Left renal pelvis (tissue), 4 donors: ENCODE data around the gene ZBTB33. TPM values are rescaled to one million over a fixed set of nuclear protein-coding genes. Genes with fewer than 3 reads are reported as not detected.

Source experiments
- DNase-seq, 4 donors: peaks; one replicate each; pipeline ENCODE4 v3.0.0-alpha.2; 2013; ENCODE audit warnings: low read depth in 4 of 4, low spot score in 3 of 4
- polyA plus RNA-seq, 4 donors: library from polyadenylated mRNA; unstranded; fragments of 120-200 nt; gene quantifications; one replicate each; pipeline ENCODE4 v1.2.1, GENCODE V29; 2013; ENCODE audit not compliant: insufficient read length in 4 of 4

The ZBTB33 gene
- polyA plus RNA-seq, 4 donors = 20.7 to 35.3 (median 25.0) TPM

DNA sequence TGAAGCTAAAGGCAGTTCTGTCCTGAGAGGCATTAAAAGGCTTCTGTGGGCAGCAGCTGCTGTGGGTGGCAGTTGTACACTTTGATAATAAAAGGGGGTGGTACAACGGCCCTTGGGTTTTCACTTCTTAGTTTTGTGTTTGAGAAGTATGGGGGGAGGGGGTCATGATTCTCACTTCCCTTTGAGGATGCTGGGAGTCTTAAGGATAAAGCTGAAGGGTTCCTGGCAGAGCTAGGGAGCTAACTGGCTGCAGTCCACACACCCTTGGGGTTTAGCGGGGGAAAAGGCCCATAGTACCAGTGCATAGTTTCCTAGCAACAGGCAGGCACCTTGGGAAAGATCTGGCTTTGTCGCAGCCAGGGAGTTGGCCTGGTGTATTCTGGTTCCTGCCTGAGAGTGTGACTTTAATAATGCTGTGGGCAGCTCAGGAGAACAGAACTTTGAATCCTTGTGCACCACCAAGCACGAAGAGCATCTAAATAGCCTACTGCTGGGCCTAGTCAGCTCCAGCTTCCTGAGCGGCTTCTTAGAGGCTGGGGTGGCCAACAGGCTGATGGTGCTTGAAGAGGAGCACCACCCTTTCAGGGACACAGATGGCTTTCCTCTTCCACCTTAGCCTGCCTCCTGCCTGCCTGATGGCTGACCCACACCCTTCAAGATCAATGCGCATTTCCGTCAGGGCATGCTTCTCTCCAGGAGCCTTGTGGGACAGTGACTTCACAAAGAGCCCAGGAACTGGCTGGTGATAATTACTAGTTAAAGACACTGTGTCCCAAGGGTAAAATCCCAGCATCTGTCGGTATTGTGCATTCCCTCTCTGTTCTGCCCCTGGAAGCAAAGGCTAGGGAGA, 12.5 kb downstream of the ZBTB33 start:
- DNase-seq = no peak

DNA sequence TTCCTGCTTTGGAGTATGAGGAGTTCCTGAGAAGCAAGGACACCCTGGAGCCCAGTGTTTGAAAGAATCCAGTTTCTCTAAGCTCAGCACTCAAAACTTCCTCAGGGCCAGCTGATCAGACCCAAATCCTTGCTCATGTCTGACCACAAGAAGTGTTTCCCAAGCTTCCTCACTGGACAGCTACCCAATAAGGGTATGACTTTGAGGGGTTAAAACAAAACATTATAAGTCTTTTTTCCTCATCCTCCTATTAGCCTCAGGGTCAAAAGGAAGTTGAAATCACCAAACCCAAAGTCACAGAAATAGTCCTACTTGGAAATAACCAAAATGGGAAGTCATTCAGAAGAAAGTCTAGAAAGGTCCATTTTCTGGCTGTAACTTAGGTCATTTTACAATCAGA, 13.7 kb downstream of the ZBTB33 start:
- DNase-seq = no peak

DNA sequence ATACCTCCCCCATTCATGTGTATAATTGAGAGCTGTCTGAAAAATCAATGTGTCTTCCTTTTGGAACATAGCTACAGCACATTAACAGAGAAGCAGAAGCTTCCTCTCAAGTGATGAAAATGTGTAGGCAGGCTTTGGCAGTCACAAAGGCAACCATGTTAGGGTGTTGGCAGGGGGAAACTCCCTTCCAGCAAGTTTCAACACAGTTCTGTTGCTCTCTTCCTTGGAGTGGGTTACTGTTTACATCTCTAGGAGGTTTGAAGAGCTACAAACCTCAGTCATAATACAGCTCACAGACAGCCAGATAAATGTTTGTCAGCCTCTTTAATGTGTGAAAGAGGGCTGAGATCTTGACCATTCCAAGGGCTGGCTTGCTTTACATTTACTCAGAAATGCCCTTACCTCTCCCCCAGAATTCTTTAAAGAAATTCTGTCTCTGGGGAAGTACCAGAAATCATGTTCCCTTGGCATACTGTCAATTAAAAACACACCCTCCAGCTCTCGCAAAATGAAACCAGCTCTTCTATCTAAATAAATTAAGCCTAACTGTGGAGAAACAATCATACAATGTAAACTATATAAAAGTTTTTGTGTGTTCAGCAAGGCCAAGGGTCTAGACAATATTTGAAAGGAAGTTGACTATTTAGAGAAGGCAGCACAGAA, 18.9 kb downstream of the ZBTB33 start:
- DNase-seq = no peak

DNA sequence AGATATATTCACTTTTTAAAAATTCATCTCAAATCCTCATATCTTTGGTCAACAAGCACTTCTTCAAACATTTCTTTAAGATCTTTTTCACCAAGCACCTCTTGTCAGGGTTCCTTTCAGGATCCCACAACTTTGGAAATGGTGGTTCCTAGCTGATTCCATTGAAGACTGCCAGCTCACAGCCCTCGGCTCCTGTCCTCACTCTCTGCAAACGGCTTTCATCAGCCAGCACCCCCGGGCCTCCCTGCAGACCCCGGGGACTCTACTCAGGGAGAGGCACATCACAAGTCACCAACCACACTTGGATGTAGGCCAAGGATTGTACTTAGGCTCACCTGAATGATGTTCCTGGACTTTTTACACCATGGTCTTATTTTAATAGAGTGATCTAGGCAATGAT, 20.0 kb downstream of the ZBTB33 start:
- no peak for DNase-seq

DNA sequence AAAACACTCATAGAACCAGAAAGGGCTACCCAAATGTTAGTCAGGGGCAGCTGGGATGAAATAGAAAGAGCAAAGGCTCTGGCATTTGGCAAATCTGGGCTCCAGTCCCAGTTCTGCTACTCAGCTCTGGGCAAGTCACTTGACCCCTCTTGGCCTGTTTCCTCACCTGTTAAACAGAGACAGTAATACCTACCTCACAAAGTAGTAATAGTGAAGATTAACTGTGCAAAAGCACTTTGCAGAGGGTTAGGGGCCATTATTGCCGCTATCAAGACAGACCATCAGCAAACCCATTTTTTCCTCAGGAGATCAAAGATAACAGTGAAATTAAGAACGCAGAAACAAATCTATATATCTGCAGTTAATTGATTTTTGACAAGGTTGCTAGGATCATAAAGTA, 20.6 kb downstream of the ZBTB33 start:
- DNase-seq = no peak

DNA sequence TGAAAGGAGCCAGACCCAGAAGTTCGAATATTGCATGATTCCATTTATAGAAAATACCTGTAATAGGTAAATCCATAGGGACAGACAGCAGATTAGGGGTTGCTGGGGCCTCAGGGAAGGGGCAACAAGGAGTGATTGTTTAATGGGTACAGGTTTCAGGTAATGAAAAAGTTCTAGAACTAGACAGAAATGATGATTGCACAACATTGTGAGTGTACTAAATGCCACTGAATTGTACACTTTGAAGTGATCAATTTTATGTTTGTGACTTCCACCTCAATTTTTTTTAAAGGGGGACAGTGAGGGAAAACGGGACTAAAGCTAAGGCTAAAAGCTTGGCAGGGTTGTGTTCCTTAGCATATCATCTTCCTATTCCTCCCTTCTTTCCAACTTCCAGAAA, 23.5 kb downstream of the ZBTB33 start:
- no peak for DNase-seq

DNA sequence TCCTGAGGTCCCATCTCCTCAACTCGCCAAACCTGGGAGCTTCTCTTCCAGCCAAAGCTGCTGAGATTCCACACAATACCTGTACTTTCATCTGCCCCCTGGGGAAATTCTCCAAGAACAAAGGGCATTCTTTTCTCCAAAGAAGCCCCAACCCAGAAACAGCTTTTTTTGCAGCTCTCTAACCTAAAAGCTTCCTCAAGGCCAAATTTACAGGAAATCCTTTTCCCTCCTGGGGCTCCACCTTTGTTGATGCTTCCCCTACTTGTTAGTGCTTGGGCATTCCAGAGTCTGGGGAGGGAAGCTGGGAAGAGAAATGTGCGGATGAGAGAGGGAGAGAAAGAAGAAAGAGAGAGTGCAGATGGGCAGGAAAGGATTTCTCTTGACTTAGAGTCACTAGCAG, 24.3 kb downstream of the ZBTB33 start:
- DNase-seq = no peak

DNA sequence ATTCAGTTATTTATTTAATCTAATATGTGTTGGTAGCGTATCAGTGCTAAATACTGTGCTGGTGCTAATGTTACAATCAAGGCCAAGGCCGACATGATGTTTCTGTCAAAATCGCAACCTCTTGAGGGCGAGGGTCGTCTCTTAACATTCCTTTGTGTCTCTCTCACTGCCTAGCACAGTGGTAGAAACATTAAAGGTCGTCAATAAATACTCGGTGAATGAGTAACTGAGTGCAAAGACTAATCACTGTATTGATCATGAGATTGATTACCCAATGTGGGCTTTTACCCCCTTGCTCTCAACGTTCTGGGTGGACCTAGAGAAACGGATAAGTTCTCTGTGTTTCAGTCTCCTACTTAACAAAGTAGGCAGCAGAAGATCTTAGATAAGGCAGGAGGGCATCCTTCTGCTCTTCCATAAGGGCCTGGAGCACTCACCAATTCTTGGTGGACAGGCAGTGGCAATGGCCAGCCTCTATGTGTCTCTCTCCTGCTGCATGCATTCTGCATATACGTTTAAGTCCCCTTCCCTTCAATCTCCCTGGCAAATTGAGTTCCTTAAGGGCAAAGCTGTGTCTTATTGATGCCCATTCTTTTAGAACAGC, 30.5 kb downstream of the ZBTB33 start:
- DNase-seq = no peak

DNA sequence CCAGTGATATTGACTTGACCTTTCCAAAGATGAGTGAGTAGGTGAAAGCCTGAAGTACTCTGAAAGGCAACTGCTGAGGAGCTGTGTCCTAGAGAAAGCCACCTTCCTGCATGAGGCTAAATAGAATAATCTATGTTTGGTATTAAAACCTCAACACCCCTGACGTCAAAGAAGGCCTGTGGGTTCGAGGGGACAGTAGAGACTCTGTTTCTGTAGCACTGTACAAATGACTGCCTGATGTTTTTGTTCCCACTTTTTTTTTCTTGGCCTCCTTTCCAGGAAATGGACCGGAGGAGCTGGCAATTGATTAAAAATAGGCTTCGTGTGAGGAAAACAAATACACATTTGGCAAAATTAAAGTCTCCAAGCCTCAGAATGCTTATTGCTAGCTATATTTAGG, 31.1 kb downstream of the ZBTB33 start:
- DNase-seq = no peak

DNA sequence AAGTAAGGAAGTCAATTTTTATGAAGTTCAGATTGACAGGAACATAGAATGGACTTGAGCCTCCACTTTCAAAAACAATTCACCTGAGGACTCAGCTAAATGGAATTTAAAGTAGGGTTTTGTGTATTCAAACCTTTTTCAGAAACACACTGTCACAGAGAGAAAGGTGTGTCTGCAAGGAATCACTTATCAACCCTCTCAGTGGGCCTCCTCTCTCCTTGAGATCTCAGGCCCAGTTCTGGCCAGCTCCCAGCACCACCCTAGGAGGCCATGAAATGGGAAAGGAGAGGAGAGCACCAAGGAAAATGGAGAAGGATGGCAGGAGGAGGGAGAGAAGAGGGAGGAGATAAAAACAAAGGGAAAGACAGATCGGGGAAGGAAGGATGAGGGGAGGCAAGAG, 32.1 kb downstream of the ZBTB33 start:
- no peak for DNase-seq

DNA sequence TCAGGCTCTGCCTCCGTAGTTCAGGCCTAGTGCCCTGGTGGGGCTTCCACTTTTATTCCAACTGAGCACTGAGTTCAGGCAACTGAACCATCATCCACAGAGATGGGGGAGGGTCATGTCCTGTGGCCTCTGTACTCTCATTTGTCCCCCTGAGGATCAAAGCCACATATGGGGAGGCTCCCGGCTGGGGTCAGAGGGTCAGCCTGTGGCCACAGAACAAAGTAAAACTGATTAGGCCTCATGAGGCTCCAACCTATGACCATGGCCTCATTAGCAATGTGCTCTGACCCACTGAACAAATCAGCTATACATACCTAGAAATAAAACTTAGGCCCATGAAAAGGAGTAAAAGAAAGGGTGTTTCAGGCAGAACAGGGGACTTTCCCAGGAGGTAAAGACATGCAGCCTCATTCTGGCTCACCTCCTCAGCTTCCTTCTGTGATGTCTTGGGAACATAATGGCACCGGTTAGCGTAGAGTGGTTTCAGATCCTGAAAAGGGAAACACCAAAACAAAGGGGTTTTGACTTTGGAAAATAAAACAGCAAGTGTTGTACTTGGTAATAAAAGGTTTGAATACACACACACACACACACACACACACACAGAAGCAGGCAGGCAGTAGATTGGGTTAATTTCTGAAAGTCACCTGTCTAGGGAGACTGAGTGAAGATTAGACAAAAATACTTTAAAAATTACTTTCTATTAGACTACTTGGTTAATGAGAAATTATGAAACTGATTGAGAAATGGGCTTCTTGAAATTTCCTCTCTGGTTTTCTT, 36.3 kb downstream of the ZBTB33 start:
- DNase-seq = no peak

DNA sequence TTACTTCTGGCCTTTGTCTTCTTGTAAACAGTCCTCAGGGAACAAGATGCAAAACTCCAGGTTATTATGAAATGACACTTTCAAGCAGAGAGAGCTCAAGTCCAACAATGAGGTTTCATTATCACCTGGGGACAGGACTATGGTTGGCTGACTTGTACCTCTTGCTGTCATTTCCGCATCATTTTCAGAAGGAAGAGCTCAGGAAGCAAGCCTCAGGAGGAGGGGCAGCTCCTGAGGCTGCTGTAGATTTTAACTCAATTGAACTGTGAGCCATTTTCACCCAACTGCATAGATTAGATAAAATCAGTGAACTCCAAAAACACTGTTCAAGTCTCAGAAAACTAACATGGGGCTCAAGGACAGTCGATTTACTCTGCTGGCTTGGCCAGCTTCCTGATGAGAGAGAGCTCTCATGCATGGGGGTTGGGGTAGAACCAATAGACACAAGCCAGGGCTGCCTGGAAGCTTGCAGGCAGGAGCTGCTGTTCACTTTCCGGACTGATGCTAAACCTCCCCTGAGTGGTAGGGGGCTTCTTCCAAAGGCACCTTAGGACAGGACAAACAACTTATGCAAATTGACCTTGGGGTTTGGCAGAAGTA, 37.0 kb downstream of the ZBTB33 start:
- DNase-seq = no peak

DNA sequence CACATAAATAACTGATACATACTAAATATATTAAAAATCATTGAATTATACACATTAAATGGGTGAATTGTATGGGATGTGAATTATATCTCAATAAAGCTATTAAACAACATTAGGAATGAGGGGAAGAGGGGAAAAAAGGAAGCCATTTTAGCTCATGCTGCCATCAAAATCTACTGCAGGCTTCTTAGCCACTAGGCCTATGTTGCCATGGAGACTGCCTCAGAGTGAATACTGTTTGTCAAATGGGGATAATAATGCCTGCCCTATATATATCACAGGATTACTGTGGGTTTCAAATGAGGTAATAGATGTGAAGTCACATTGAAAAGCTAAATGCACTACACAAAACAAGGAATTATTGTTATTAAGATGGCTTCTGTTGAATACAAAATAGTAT, 39.5 kb downstream of the ZBTB33 start:
- DNase-seq = no peak

DNA sequence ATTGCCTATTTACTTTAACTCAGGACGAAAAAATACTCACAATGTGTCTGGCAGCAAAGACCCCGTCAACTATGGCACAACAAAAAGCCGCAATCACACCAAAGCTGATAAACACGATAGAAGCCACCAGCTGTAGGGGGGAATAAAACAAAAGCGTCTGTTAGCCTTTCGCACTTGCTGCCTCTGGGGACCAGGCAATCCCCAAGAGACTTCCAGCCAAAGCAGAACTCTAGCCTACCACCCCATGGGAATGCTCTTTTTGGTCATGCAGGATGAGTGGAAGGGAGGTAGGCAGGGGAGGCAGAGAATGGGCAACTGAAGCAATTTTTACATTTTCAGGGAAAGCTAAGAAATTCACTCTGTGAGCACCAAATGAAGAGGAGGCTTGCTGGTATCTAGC, 40.6 kb downstream of the ZBTB33 start:
- DNase-seq = no peak

DNA sequence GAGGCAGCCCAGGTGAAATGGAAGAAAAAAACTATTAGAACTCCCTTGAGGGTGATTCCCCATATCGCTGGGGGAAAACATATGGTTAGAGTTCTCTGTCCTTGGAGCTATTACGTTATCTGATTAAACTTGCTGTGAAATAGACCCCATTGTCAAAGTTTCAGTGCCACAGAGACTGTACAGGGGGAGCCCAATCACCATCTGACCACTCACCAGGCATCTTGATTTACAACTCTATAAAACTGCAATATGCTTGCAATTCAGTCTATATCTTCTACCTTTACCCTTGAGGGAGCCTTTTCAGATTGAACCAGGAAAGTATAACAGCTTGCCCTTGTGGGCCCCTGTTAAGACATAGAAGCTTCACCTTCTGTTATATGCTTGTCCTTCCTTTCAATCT, 42.4 kb downstream of the ZBTB33 start:
- DNase-seq = no peak

DNA sequence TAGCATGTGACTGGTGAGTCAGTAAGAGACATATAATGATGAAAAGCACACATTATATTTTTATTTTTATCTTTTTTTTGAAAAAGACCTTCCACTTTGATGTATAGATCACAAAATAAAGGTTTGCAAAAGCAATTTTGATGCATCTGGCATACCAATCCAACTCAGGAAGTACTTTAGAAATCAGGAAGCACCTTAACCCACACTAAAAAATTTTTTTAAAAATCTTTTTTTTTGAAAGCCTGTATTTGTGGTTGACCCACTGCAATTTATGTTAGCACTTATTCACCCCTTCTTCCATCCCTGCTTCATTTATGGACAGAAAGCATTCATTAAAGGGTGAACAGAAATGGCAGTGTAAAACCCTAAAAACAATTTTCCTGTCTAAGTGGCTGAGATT, 44.0 kb downstream of the ZBTB33 start:
- DNase-seq = no peak

DNA sequence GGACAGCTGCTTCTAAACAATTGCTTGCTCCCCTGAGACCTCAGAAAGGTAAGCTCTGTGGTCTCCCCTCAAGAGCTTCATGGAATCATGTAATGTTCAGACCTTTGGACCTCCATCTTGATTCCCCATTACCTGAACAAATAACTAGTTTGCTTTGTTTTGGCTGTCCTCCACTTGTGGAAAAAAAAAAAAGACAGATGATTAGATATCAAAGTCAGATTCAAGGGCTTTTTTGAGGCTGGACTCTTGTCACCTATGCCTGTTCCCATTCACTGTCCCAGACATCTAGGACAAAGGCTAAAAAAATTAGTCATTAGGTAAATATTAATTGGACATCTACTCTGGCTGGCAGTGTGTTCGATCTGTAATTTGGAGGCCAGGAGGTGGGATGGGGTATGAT, 47.3 kb downstream of the ZBTB33 start:
- no peak for DNase-seq

DNA sequence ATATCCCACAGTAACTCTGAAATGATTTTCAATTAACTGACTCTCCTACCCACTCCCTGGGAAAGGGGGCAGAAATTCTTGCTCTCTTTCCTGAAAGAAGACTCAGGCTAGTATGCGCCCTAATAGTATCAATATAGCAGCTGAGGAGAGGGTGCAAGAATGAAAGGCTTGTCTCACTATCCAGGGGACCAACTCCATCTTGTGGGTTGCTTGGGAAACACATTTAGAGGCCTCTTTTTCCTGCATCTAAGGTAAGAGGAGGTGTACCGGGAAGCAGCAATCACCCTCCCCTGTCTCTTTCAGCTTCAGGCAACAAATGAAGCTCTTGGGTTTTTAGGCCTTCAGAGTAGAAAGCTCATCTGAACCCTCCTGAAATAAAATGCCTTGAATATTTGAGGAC, 49.3 kb downstream of the ZBTB33 start:
- no peak for DNase-seq

DNA sequence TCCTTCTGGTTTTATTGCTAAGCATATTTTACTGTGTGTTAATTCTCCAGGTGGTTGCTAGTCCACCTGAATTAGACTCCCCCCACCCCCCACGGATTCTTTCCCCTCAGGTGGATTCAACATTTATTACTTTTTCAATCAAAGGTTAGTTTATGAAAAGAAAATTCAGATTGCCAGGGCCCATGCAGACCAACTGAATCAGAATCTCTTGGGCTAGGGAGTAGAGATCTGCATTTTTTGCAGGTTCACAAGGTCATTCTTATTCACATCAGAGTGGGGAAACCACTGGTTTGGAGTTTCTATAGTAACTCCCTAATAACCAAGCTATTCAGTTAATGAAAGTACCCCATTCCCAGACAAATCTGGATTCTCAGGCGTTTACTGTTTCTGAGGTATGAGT, 50.9 kb downstream of the ZBTB33 start:
- no peak for DNase-seq

DNA sequence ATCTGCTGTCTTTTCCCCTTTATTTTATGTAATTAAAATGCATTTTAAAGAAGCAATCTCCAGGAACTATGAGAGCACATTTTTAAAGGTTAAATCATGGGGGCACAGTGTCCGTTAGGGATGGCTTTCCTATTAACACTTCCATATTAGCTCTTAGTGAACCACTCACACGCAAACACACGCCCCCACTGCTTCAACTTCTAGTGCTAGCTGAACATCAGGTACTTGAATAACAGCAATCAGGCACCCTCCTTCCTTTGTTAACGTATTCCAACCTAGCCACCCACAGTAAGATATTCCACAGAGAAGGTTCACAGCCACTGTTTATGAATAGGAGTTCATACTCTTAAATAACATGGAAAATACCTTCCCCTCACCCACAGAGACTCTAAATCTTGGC, 51.3 kb downstream of the ZBTB33 start:
- no peak for DNase-seq

DNA sequence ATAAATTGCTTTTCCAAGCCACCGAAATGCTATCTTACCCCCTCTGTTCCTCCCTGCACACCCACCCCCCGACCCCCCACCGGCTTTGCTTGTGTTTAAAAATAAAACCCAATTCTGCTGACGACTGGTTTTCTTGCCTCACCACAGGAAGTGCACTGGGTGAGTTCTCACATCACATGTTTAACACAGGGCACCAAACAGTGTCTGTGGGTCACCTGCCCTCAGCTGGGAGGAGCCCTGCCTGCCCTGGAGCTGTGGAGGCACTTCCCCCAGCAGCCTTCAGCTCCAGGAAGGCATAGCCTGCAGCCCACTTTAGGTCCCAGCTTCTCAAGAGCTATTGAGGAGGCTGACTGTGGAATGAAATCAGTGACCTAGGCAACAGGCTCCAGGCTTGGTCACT, 51.8 kb downstream of the ZBTB33 start:
- DNase-seq = no peak
